Naive B cell (primary cell): ENCODE results near the gene ACSL5. TPM values are rescaled to one million over a fixed set of nuclear protein-coding genes. Genes with fewer than 3 reads are reported as not detected.
"Not testable (repeated sequence)": the region's sequence is repeated elsewhere in the genome, so short reads cannot be mapped to it uniquely, and the experiment has no call there.

ENCODE experiments used
- ATAC-seq, 2 donors: fragments of 150-1000 bp; cut with Tn5 transposase; 2 replicates each; pipeline ENCODE4 v1.10.0; 2021; ENCODE audit warnings: low read depth in 2 of 2, mild to moderate bottlenecking in 2 of 2, moderate library complexity in 2 of 2
- DNase-seq: peaks from one replicate; pipeline ENCODE4 v3.0.0; 2022
- H3K27ac Mint-ChIP-seq, 6 donors: one replicate each; pipeline ENCODE4 v1.8.0; 2020 to 2022; ENCODE audit warnings: mild to moderate bottlenecking in 6 of 6, mixed read lengths in 6 of 6, moderate library complexity in 5 of 6, inconsistent platforms in 2 of 6
- H3K27me3 Mint-ChIP-seq, 3 donors: one replicate each; pipeline ENCODE4 v1.8.0; 2021 to 2022; ENCODE audit warnings: mixed read lengths in 3 of 3, mild to moderate bottlenecking in 1 of 3
- H3K36me3 Mint-ChIP-seq, 2 donors: one replicate each; pipeline ENCODE4 v1.8.0; 2020 to 2022; ENCODE audit warnings: mixed read lengths in 2 of 2, inconsistent platforms in 1 of 2, mild to moderate bottlenecking in 1 of 2
- H3K4me1 Mint-ChIP-seq, 3 donors: one replicate each; pipeline ENCODE4 v1.8.0; 2020 to 2022; ENCODE audit warnings: mixed read lengths in 3 of 3, inconsistent platforms in 1 of 3, mild to moderate bottlenecking in 1 of 3, moderate library complexity in 1 of 3
- H3K4me3 Mint-ChIP-seq, 8 donors: one replicate each; pipeline ENCODE4 v1.8.0; 2020 to 2022; ENCODE audit warnings: mild to moderate bottlenecking in 8 of 8, mixed read lengths in 8 of 8, moderate library complexity in 8 of 8, inconsistent platforms in 2 of 8
- H3K9me3 Mint-ChIP-seq, 7 donors: one replicate each; pipeline ENCODE4 v1.8.0; 2020 to 2022; ENCODE audit warnings: mixed read lengths in 7 of 7, mild to moderate bottlenecking in 5 of 7, inconsistent platforms in 2 of 7, moderate library complexity in 1 of 7
- polyA plus RNA-seq, 6 donors: library from polyadenylated mRNA; unstranded; fragments of 300-500 nt; fragmentation: Illumina TruSeq; gene quantifications; one replicate each; pipeline ENCODE4 v1.2.3, GENCODE V29; 2021; ENCODE audit warnings: low read depth in 6 of 6

The ACSL5 gene
- polyA plus RNA-seq, 6 donors from 2014 or later: 38.9 to 89.1 (median 60.2) TPM

- H3K27ac Mint-ChIP-seq: peak overlapping the region; percentile 56 to 90 (median 80)
- peaks cover 1 to 6% of the 10 kb centered on the region in 2 donors for H3K36me3 Mint-ChIP-seq
- DNase-seq (peak; percentile 15), ATAC-seq (peak; percentile 93 to 96)
- peaks cover 24 to 56% (median 42%) of the 10 kb centered on the region in 3 donors for H3K4me1 Mint-ChIP-seq
- H3K4me3 Mint-ChIP-seq: peak overlapping the region in 6 of 8 donors; percentile 4 to 51 (median 32)
- H3K9me3 Mint-ChIP-seq: no peaks in the 10 kb centered on the region
- no peaks in the 10 kb centered on the region for H3K27me3 Mint-ChIP-seq
Measured at GRCh38 chr10:112389271-112389822, 15.4 kb downstream of the ACSL5 start.

GRCh38 chr10:112390125-112390703, 16.3 kb downstream of the ACSL5 start:
- Mint-ChIP-seq H3K4me3 (no peak overlapping the region), H3K4me1 (peaks cover 19 to 47% (median 37%) of the 10 kb centered on the region in 3 donors), H3K27me3 (no peaks in the 10 kb centered on the region), H3K36me3 (peaks cover 0 to 6% of the 10 kb centered on the region in 2 donors), H3K27ac (peak overlapping the region in 1 of 6 donors; percentile 86), H3K9me3 (no peaks in the 10 kb centered on the region)
- ATAC-seq: no peak
- no peak for DNase-seq

- no peak for DNase-seq
- no peaks in the 10 kb centered on the region for H3K9me3 Mint-ChIP-seq
- ATAC-seq: no peak
- H3K27ac Mint-ChIP-seq: peak overlapping the region in 1 of 6 donors; percentile 17
- no peaks in the 10 kb centered on the region for H3K27me3 Mint-ChIP-seq
- H3K4me1 Mint-ChIP-seq: peaks cover 19 to 27% (median 24%) of the 10 kb centered on the region in 3 donors
- peaks cover 0 to 6% of the 10 kb centered on the region in 2 donors for H3K36me3 Mint-ChIP-seq
- no peak overlapping the region for H3K4me3 Mint-ChIP-seq
Measured at GRCh38 chr10:112393341-112393740, 19.4 kb downstream of the ACSL5 start.

- Mint-ChIP-seq H3K27me3 (no peaks in the 10 kb centered on the region), H3K9me3 (no peaks in the 10 kb centered on the region), H3K36me3 (peaks cover 0 to 8% of the 10 kb centered on the region in 2 donors), H3K4me3 (no peak overlapping the region), H3K4me1 (peaks cover 14 to 22% (median 19%) of the 10 kb centered on the region in 3 donors), H3K27ac (peak overlapping the region in 2 of 6 donors; percentile 69 to 70)
- DNase-seq (no peak), ATAC-seq (no peak)
Measured at GRCh38 chr10:112393827-112394226, 19.9 kb downstream of the ACSL5 start.

- DNase-seq (no peak), ATAC-seq (no peak)
- Mint-ChIP-seq H3K4me1 (peaks cover 7 to 16% (median 12%) of the 10 kb centered on the region in 3 donors), H3K27ac (peak overlapping the region in 1 of 6 donors; percentile 8), H3K9me3 (no peaks in the 10 kb centered on the region), H3K4me3 (no peak overlapping the region), H3K36me3 (peaks cover 2 to 12% of the 10 kb centered on the region in 2 donors), H3K27me3 (no peaks in the 10 kb centered on the region)
Measured at GRCh38 chr10:112394475-112394875, 20.6 kb downstream of the ACSL5 start.

- no peak for ATAC-seq
- Mint-ChIP-seq H3K27ac (no peak overlapping the region), H3K9me3 (no peaks in the 10 kb centered on the region), H3K27me3 (no peaks in the 10 kb centered on the region), H3K4me3 (no peak overlapping the region), H3K4me1 (peaks cover 4 to 12% (median 5%) of the 10 kb centered on the region in 3 donors), H3K36me3 (peaks cover 6 to 17% of the 10 kb centered on the region in 2 donors)
- no peak for DNase-seq
Measured at GRCh38 chr10:112395809-112396530, 22.1 kb downstream of the ACSL5 start.

- no peaks in the 10 kb centered on the region for H3K9me3 Mint-ChIP-seq
- H3K27ac Mint-ChIP-seq: no peak overlapping the region
- ATAC-seq (no peak), DNase-seq (no peak)
- no peaks in the 10 kb centered on the region for H3K27me3 Mint-ChIP-seq
- no peak overlapping the region for H3K4me3 Mint-ChIP-seq
- H3K4me1 Mint-ChIP-seq: peaks cover 0 to 5% (median 4%) of the 10 kb centered on the region in 3 donors
- H3K36me3 Mint-ChIP-seq: peaks cover 11 to 19% of the 10 kb centered on the region in 2 donors
Measured at GRCh38 chr10:112397592-112397991, 23.7 kb downstream of the ACSL5 start.

- H3K27me3 Mint-ChIP-seq: no peaks in the 10 kb centered on the region
- ATAC-seq: no peak
Measured at GRCh38 chr10:112402917-112403316, 29.0 kb downstream of the ACSL5 start.

GRCh38 chr10:112404617-112405016, 30.7 kb downstream of the ACSL5 start:
- Mint-ChIP-seq H3K9me3 (peaks cover 0 to 14% (median 3%) of the 10 kb centered on the region in 7 donors), H3K27ac (no peak overlapping the region), H3K4me3 (no peak overlapping the region), H3K4me1 (peaks cover 6 to 9% (median 7%) of the 10 kb centered on the region in 3 donors), H3K36me3 (peaks cover 47 to 61% of the 10 kb centered on the region in 2 donors), H3K27me3 (no peaks in the 10 kb centered on the region)
- no peak for DNase-seq
- no peak for ATAC-seq

More at GRCh38 chr10:112402917-112403316, 29.0 kb downstream of the ACSL5 start:
- H3K27ac Mint-ChIP-seq: peak overlapping the region in 1 of 6 donors; percentile 75
- peaks cover 41 to 48% of the 10 kb centered on the region in 2 donors for H3K36me3 Mint-ChIP-seq
- DNase-seq: no peak
- no peak overlapping the region for H3K4me3 Mint-ChIP-seq
- peaks cover 6 to 9% (median 7%) of the 10 kb centered on the region in 3 donors for H3K4me1 Mint-ChIP-seq
- peaks cover 0 to 14% (median 3%) of the 10 kb centered on the region in 7 donors for H3K9me3 Mint-ChIP-seq

- ATAC-seq, H3K4me3 Mint-ChIP-seq, DNase-seq, H3K4me1 Mint-ChIP-seq, H3K27me3 Mint-ChIP-seq: not testable (repeated sequence)
- peaks cover 0 to 14% (median 3%) of the 10 kb centered on the region in 7 donors for H3K9me3 Mint-ChIP-seq
- H3K27ac Mint-ChIP-seq: peak overlapping the region in 5 of 6 donors; percentile 42 to 87 (median 52)
- H3K36me3 Mint-ChIP-seq: peaks cover 54% of the 10 kb centered on the region in 2 donors
Measured at GRCh38 chr10:112406806-112407205, 32.9 kb downstream of the ACSL5 start.

- peaks cover 45 to 54% of the 10 kb centered on the region in 2 donors for H3K36me3 Mint-ChIP-seq
- no peak overlapping the region for H3K4me3 Mint-ChIP-seq
- H3K4me1 Mint-ChIP-seq: peaks cover 6 to 9% (median 7%) of the 10 kb centered on the region in 3 donors
- DNase-seq: no peak
- no peaks in the 10 kb centered on the region for H3K27me3 Mint-ChIP-seq
- no peak for ATAC-seq
- H3K9me3 Mint-ChIP-seq: peaks cover 0 to 14% (median 3%) of the 10 kb centered on the region in 7 donors
- H3K27ac Mint-ChIP-seq: peak overlapping the region in 3 of 6 donors; percentile 19 to 51 (median 39)
Measured at GRCh38 chr10:112407696-112408095, 33.8 kb downstream of the ACSL5 start.

GRCh38 chr10:112409299-112409698, 35.4 kb downstream of the ACSL5 start:
- no peak for DNase-seq
- no peaks in the 10 kb centered on the region for H3K27me3 Mint-ChIP-seq
- no peak overlapping the region for H3K4me3 Mint-ChIP-seq
- H3K36me3 Mint-ChIP-seq: peaks cover 50 to 53% of the 10 kb centered on the region in 2 donors
- H3K4me1 Mint-ChIP-seq: peaks cover 5 to 7% (median 6%) of the 10 kb centered on the region in 3 donors
- peaks cover 0 to 14% (median 3%) of the 10 kb centered on the region in 7 donors for H3K9me3 Mint-ChIP-seq
- ATAC-seq: no peak
- no peak overlapping the region for H3K27ac Mint-ChIP-seq

- Mint-ChIP-seq H3K36me3 (peaks cover 49 to 50% of the 10 kb centered on the region in 2 donors), H3K9me3 (peaks cover 0 to 14% (median 3%) of the 10 kb centered on the region in 7 donors), H3K4me1 (peaks cover 5 to 7% (median 6%) of the 10 kb centered on the region in 3 donors), H3K27ac (no peak overlapping the region), H3K27me3 (no peaks in the 10 kb centered on the region), H3K4me3 (no peak overlapping the region)
- DNase-seq: no peak
- ATAC-seq: no peak
Measured at GRCh38 chr10:112409755-112410154, 35.8 kb downstream of the ACSL5 start.
